ENCODE data around the gene CARM1.
"Not testable (repeated sequence)": the region's sequence is repeated elsewhere in the genome, so short reads cannot be mapped to it uniquely, and the experiment has no call there.

CARM1 gene

GRCh38 chr19:10871711-10872545, 575 bp downstream of the CARM1 start:
- DNase-seq (ENCODE audit: extremely low read depth, low read depth), result no peak
- no peak; the same call in 1 of the 2 replicates for TF ChIP-seq CTCF (IDR thresholded peaks at IDR 0.05; ENCODE audit: low read depth, low read length)

- no peak for DNase-seq (ENCODE audit: extremely low read depth, low read depth)
- TF ChIP-seq CTCF (IDR thresholded peaks at IDR 0.05; ENCODE audit: low read depth, low read length), result no peak
Observed at GRCh38 chr19:10872546-10873107, 1.3 kb downstream of the CARM1 start.

GRCh38 chr19:10874024-10874423, 2.7 kb downstream of the CARM1 start:
- no peak for TF ChIP-seq CTCF (IDR thresholded peaks at IDR 0.05; ENCODE audit: low read depth, low read length)
- DNase-seq (ENCODE audit: extremely low read depth, low read depth), result no peak

- TF ChIP-seq CTCF (IDR thresholded peaks at IDR 0.05; ENCODE audit: low read depth, low read length), result no peak
- DNase-seq (ENCODE audit: extremely low read depth, low read depth), result no peak
Observed at GRCh38 chr19:10876459-10877240, 5.3 kb downstream of the CARM1 start.

GRCh38 chr19:10877608-10878007, 6.3 kb downstream of the CARM1 start:
- DNase-seq (ENCODE audit: extremely low read depth, low read depth), result not testable (repeated sequence)

- no peak for DNase-seq (ENCODE audit: extremely low read depth, low read depth)
Observed at GRCh38 chr19:10878253-10878652, 6.9 kb downstream of the CARM1 start.

More at GRCh38 chr19:10878253-10878652, 6.9 kb downstream of the CARM1 start:
- no peak for TF ChIP-seq CTCF (IDR thresholded peaks at IDR 0.05; ENCODE audit: low read depth, low read length)
